NCI-H128 (cell line): ENCODE data around the gene PTER.

Source experiments
- DNase-seq: peaks from one replicate; lab custom pipeline; 2025; ENCODE audit not compliant: unreplicated experiment; lab: John Stamatoyannopoulos, UW

PTER gene

GRCh38 chr10:16436758-16437539 is at the start of gene PTER:
Gene PTER (plus strand): TSS chr10:16437010. CDS start chr10:16484385, 47,375 bp downstream.
- DNase-seq = peak; percentile 84

- DNase-seq = no peak
Observed at GRCh38 chr10:16392531-16393069, 44.2 kb upstream of the PTER start.

DNA sequence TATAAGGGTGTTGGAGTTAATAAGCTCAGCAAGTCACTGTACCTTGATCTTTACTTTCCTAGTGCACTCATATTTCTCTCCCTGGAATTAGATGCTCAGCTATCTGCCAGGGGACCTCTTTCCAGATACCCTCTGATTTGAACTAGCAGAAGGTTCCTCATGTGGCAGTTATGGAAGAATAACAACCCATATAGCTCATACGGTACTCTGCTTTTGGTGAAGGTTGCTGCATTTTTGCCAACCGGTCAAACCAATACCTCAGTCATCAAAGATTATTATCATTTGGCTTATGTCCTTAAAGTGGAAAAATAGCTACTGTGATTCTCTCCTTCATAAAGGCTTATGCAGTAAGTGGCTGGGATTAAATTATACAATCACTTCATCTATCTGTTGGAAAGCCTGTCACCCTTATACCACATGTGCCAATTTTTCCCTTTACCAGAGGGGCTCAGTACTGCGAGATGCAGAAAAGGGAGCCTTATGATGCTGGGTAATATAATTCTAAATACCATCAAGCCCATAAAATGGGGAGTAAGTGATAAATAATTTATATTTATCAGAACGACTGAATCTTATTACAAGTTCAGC is 43.4 kb upstream of the PTER start:
- no peak for DNase-seq

GRCh38 chr10:16401416-16401815 is 35.4 kb upstream of the PTER start:
- DNase-seq = no peak

DNA sequence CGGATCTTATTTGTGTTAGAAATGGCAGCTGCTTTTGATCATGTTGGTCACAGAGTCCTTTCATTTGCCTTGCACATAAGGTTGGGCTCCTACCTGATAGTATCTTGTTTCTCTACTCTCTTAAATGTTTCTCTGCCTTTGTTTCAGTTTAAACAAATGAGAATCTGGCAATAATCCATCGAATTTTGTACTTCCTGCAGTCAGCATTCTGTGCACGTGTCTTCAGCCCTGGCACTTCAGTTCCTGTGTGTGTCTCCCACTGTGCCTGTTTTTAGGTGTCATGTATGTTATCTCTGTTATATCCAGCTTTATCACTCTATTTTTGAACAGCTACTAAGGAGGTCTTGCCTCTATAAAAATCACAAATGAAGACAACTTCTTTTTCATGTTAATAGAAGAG is 28.4 kb upstream of the PTER start:
- DNase-seq = no peak

- DNase-seq = no peak
Observed at GRCh38 chr10:16417341-16417740, 19.5 kb upstream of the PTER start.

DNA sequence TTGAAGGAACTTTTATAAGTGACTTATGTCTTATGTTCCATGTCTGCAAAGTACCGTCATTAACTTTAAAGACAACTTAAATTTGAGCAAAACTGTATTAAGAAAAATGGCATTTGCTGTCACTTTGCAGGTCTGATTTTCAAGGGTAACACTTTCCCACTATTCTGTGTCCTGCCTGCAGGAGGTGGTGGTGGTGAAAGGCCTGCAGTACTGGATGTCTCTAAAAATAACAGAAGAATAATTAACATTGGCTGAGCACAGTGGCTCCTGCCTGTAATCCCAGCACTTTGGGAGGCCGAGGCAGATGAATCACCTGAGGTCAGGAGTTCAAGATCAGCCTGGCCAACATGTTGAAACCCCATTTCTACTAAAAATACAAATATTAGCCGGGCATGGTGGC is 13.2 kb upstream of the PTER start:
- no peak for DNase-seq

DNA sequence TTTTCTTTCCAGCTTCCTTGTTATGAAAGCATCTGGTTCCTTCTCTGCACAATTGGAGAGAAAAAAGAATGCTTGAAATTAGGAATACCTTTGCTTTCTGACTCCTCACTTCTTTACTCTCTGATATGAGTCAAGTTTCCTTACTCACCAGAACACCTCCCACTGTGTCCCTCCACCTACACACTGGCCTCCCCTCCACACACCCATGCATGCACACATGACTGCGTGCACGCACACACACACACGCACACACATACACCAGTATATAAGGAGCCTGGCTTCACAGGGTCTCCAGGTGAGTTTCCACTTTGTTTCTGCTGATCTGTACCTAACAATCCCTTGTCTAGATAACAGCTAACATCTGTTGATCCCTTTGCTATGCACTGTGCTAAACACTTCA is 11.4 kb upstream of the PTER start:
- no peak for DNase-seq

DNA sequence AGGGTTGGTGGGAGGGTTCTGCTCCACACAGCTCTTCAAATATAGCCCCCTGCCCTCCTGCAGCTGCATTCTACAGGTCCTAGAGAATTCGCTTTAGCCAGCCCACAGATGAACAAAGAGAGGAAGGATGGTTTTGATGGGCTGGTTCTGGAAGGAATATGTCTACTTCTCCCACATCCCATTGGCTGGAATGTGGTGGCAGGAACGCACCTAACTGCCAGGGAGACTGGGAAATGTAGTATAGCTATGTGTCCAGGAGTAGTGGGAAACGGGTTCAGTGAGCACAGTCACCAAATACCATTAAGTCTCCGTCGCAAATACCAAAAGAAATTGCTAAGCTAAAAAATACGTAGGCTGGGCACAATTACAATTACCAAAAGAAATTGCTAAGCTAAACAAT is 7.3 kb upstream of the PTER start:
- DNase-seq = no peak

DNA sequence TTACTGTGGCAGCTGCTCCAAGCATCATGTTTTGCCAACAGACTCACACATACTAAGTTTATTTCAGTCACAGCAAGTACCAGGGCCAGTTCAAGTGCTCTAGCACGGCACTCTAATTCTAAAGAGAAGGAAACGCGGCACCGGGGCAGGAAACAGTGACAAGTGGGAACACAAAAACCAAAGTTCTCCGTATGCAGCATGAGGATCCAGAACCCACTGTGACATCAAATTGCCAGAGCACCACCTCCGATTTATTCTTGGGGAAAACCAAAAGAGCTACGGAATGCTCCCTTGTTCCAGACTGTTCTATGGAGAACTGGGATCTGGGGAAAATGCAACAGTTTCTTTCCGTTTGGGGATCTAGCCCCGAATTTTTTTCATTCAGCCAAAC is 448 bp upstream of the PTER start:
- no peak for DNase-seq

DNA sequence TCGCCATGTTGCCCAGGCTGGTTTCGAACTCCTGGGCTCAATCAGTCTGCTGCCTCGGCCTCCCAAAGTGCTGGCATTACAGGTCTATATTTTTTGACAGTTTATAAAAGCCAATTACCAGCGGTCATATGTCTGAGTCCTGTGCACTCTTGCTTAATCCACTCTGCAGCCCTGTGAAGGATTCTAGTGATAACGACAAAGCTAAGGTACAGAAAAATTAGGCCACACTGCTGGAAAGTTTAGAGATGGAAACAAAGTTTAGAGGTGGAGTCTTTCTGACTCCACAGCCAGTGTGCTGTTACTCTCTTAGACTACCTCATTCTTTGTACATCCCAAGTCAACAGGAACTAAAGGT is 707 bp downstream of the PTER start:
- no peak for DNase-seq

DNA sequence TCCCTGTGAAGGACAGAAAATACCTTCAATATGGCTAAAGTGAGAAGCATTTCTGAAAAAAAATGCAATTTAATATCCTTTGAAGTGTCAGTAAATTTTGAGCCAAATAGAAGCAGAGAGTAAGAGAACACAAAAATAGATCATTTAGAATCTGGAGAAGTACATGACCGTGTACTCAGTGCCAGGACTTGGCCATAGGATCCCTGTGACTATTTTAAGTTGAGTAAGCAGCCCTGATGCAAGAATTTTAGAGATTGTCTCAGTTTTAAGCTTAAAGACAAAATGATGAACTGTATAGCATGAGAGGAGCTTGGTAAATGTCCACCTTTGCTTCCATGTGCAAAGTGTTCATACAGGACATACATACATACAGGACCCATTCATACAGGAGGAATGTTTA is 2.5 kb downstream of the PTER start:
- no peak for DNase-seq

DNA sequence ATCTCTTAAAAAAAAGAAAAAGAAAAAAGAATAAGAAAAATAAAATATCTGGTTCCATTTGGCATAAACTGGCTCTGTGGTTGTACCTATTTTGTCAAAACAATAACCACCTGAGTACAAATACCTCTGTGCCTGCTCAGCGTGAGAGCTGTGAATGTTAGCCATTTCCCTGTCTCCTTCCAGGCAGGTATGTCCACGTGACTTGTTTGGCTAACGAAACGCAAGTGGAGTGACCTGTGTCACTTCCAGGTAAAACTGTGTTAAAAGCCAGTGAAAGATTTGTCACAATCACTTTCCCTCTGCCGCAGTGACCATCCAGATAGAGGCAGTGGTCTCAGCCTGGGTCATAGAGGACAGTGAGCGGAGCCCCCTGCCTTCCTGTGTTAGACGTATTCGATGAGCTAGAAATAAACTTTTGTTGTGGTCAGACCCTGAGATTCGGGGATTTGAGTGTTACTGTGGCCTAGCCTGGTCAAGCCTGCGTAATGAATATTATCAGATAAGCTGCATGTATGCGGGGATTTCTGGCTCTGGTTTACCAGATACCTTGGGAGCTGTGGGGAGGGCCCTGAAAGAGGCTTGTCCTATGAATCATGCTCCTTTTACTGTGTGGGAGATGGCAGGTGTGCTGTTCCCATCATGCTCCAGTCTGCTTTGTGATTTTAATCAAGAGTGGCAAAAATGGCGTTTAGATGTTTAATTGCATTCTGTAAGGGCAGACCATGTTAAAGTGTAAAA is 3.8 kb downstream of the PTER start:
- DNase-seq = no peak

- DNase-seq = no peak
Observed at GRCh38 chr10:16441173-16441840, 4.5 kb downstream of the PTER start.

DNA sequence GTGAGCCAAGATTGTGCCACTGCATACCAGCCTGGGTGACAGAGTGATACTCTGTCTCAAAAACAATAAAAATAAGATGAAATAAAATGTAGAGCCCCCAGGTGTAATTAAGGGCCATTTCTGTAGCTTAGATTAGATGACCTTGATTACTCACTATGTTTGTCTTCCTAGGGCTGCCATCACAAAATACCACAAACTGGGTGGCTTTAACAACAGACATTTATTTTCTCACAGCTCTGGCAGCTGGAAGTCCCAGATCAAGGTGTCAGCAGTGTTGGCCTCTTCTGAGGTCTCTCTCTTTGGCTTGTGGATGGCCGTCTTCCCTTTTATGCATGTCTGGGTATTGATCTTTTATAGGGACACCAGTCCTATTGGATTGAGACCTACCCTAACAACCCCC is 6.1 kb downstream of the PTER start:
- DNase-seq = no peak

GRCh38 chr10:16445770-16446469 is 9.1 kb downstream of the PTER start:
- DNase-seq = no peak

DNA sequence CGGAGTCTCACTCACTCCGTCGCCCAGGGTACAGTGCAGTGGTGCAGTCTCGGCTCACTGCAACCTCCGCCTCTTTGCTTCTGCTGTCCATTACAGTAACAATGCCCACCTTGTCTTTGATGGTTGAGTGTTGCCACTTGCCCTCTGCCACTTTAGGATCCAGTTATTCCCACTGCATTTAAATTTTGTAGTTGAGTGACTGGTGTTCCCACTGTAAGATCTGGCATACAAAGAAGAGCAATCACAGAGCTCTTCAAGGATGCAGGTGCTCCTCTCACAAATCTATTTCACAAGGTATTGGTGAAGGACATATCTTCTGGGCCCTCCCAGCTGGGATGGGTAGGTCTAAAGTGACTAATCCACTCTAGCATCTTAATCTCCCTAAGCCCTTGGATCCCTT is 12.6 kb downstream of the PTER start:
- no peak for DNase-seq

- no peak for DNase-seq
Observed at GRCh38 chr10:16458166-16458955, 21.6 kb downstream of the PTER start.

DNA sequence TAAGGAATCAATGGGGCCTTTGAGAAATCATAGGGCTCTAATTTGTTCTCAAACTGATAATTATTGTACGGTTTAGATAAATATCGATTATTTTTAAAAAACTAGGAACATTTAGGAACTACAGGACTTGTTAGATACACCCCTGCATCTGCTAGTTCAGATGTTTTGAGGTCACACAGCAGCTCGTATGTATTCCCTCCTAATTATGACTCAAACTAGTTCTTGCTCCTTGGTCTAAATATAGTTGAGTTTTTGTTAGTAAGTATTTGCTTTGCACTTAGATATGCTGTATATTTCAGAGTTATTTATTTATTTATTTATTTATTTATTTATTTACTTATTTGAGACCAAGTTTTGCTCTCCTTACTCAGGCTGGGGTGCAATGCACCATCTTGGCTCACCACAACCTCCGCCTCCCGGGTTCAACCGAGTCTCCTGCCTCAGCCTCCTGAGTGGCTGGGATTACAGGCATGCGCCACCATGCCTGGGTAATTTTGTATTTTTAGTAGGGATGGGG is 22.7 kb downstream of the PTER start:
- no peak for DNase-seq

DNA sequence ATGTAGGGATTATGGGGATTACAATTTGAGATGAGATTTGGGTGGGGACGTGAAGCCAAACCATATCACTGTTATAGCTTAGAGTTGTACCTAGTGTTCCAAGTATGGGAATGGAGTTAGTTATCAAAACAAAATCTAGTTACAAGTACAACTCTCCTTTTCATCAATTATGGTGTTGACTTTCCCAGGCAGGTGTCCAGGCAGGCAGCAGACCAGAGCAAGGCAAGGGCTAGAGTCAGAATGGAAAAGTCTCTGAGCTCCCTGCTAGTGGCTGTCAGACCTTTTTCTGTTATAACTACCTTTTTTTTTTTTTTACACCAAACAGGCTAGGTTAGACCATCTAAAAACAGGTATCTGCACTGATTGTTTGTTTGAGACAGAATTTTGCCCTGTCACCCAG is 29.2 kb downstream of the PTER start:
- no peak for DNase-seq
